ENCODE measurements around the gene RNASE3. TPM values are rescaled to one million over a fixed set of nuclear protein-coding genes. Genes with fewer than 3 reads are reported as not detected.
"Not testable (repeated sequence)": the region's sequence is repeated elsewhere in the genome, so short reads cannot be mapped to it uniquely, and the experiment has no call there.

Gene RNASE3
- total RNA-seq (2014; rRNA removed; shearing (Covaris generic)), result not detected in 2 replicates

GRCh38 chr14:20891126-20891825 is at the start of gene RNASE3:
Gene RNASE3 (plus strand): TSS chr14:20891385. CDS start chr14:20891687, 302 bp downstream.
- DNase-seq (ENCODE audit: low read depth), result not testable (repeated sequence)

DNA sequence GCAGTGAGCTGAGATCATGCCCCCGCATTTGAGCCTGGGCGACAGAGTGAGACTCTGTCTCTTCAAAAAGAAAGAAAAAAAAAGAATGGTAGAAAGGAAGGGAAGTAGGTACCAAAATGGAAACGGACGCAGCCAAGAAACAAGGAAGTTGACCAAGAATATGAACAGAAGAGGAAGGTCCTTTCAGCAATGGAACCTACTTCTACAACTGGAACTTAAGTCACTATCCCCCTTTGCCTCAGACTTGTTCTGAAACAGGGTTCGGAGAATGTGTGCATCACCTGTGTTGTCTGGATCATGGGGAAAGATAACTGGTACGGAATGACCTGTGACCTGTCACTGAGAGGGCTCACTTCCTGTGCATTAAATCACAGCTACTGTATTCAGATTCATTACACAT is 44.6 kb upstream of the RNASE3 start:
- no peak for DNase-seq (ENCODE audit: low read depth)

- DNase-seq (ENCODE audit: low read depth), result peak; percentile 75
Measured at GRCh38 chr14:20848316-20848954, 42.8 kb upstream of the RNASE3 start.

- DNase-seq (ENCODE audit: low read depth), result no peak
Measured at GRCh38 chr14:20848955-20849570, 42.1 kb upstream of the RNASE3 start.

GRCh38 chr14:20853042-20853441 is 38.1 kb upstream of the RNASE3 start:
- no peak for DNase-seq (ENCODE audit: low read depth)

DNA sequence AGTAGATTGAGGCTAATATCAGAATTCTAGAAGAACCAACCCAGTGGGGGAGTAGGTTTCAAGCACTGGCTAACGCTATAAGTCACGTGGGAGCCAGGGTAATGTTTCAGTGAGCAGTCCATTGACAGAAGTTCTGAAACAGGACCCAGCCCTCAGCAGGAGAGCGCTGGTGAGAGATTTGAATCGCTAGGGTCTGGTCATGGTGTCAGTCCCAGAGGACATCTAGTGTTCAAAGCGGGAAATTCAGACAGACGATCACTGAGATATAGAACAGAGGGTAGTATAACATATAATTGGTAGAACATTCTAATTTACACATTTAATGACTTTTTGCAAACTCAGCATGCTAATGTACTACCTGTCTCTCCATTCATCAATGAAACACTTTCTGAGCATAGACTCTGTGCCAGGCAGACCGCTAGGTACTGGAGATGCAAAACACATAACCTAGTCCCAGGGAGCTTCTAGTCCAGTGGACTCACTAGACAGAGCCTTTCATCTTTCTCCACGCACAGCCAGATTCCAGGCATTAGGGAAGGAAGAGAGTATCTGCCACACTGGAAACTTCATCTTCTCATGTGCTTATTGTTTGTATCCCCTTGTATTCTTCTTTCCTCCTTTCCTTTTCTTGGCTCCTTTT is 35.4 kb upstream of the RNASE3 start:
- DNase-seq (ENCODE audit: low read depth), result peak; percentile 60

GRCh38 chr14:20857207-20857606 is 34.0 kb upstream of the RNASE3 start:
- DNase-seq (ENCODE audit: low read depth), result no peak

- DNase-seq (ENCODE audit: low read depth), result peak; percentile 45
Measured at GRCh38 chr14:20857630-20858261, 33.4 kb upstream of the RNASE3 start.

DNA sequence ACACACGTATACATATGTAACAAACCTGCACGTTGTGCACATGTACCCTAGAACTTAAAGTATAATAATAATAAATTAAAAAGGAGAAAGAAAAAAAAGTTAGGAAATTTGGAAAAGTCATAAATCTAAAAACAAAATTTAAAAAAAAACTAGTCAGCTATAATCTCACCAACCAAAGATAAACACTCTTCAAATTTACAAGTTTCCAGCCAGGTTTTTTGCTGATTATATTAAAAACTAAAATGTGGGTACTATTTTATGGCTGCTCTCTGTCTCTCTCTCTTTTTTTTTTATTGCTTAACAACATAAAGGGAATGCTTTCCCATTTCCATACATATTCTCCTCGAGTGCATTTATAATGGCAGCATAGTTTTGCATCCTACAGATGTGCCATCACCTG is 25.0 kb upstream of the RNASE3 start:
- no peak for DNase-seq (ENCODE audit: low read depth)

GRCh38 chr14:20866963-20867362 is 24.2 kb upstream of the RNASE3 start:
- no peak for DNase-seq (ENCODE audit: low read depth)

GRCh38 chr14:20873370-20874177 is 17.6 kb upstream of the RNASE3 start:
- DNase-seq (ENCODE audit: low read depth), result peak; percentile 53

DNA sequence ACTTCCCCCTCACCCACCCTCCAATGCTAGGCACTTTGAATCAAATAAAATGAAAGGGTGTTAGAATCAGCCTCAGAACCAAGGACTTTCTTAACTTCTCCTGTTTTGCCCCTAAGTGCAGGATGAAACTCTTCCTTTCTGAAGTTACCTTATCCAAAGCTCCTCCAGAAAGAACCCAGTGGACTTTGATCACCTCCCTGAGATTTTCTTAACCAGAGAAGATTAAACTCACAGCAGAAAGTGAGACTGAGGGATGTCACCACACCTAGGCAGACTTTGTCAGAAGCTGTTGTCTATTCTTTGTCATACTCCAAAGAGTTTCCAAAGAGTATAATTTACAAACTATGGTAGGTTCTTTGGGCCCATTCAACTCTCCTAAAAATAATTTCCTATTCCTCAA is 14.2 kb upstream of the RNASE3 start:
- DNase-seq (ENCODE audit: low read depth), result no peak

- DNase-seq (ENCODE audit: low read depth), result no peak
Measured at GRCh38 chr14:20878695-20879094, 12.5 kb upstream of the RNASE3 start.

DNA sequence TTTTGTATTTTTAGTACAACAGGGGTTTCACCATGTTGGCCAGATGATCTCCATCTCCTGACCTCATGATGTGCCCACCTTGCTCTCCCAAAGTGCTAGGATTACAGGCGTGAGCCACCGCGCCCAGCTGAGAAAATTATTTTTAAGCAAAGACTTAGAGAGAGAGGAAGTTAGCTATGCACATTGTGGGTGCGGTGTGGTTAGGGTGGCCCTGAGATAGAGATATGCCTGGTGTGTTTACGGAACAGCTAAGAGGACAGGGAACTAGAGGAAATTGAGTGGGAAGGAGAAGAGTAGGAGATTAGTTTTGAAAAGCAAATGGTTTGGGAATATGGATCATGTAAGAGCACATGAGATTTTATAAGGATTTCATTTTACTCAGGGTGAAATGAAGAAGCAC is 10.0 kb upstream of the RNASE3 start:
- not testable (repeated sequence) for DNase-seq (ENCODE audit: low read depth)

- not testable (repeated sequence) for DNase-seq (ENCODE audit: low read depth)
Measured at GRCh38 chr14:20882787-20883186, 8.4 kb upstream of the RNASE3 start.

GRCh38 chr14:20888411-20888810 is 2.8 kb upstream of the RNASE3 start:
- not testable (repeated sequence) for DNase-seq (ENCODE audit: low read depth)

GRCh38 chr14:20895322-20895721 is 4.1 kb downstream of the RNASE3 start:
- not testable (repeated sequence) for DNase-seq (ENCODE audit: low read depth)

- no peak for DNase-seq (ENCODE audit: low read depth)
Measured at GRCh38 chr14:20904393-20905029, 13.3 kb downstream of the RNASE3 start.

- no peak for DNase-seq (ENCODE audit: low read depth)
Measured at GRCh38 chr14:20905676-20906075, 14.5 kb downstream of the RNASE3 start.

DNA sequence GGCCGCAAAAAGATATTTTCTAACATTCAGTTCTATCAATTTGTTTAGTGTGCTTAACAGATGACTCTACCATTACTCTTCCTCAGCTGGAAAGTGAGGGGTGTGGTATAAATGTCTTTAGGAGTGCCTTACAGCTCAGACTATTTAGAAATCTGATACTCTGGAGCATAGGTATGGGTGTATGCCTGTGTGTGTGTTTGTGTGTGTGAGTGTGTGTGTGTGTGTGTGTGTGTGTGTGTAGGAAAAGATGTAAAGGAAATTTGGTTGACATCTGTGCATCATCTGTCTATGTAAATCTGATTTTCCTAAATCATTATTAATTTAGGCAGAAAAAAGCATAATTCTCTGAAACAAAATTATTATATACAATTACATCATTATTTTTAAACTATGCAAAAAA is 16.0 kb downstream of the RNASE3 start:
- DNase-seq (ENCODE audit: low read depth), result no peak

DNA sequence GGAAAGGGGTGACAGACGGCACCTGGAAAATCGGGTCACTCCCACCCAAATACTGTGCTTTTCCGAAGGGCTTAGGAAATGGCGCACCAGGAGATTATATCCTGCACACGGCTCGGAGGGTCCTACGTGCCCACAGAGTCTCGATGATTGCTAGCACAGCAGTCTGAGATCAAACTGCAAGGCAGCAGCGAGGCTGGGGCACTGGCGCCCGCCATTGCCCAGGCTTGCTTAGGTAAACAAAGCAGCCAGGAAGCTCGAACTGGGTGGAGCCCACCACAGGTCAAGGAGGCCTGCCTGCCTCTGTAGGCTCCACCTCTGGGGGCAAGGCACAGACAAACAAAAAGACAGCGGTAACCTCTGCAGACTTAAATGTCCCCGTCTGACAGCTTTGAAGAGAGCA is 19.6 kb downstream of the RNASE3 start:
- DNase-seq (ENCODE audit: low read depth), result not testable (repeated sequence)

All from M059J (cell line).